GM23248 (cell line): ENCODE results near the gene DPYD. TPM values are rescaled to one million over a fixed set of nuclear protein-coding genes. Genes with fewer than 3 reads are reported as not detected.
A peak's percentile ranks its signal among the peaks of the same experiment; 100 is the strongest.

Experiments used
- DNase-seq: peaks from one replicate; pipeline ENCODE4 v3.0.0-alpha.2; 2015
- H2AFZ ChIP-seq: fragments of 200-600 bp; sonication (generic); 2 replicates; pipeline ENCODE4 v1.6.1; 2016; ENCODE audit warnings: antibody characterized with exemption
- H3F3A ChIP-seq: fragments of 200-600 bp; sonication (generic); 2 replicates; pipeline ENCODE4 v1.6.1; 2016; ENCODE audit warnings: mild to moderate bottlenecking, antibody characterized with exemption, mixed run types; ENCODE audit not compliant: insufficient read depth
- H3K27ac ChIP-seq: fragments of 200-600 bp; sonication (generic); 2 replicates; pipeline ENCODE4 v1.5.1; 2016; ENCODE audit warnings: mild to moderate bottlenecking
- H3K27me3 ChIP-seq: fragments of 200-600 bp; sonication (generic); replicated peaks from 2 replicates; pipeline ENCODE4 v1.6.1; 2016; ENCODE audit warnings: mild to moderate bottlenecking; ENCODE audit not compliant: insufficient read depth
- H3K36me3 ChIP-seq: fragments of 200-600 bp; sonication (generic); 2 replicates; pipeline ENCODE4 v1.6.1; 2016; ENCODE audit warnings: low read depth, mild to moderate bottlenecking
- H3K4me1 ChIP-seq: fragments of 200-600 bp; sonication (generic); 2 replicates; pipeline ENCODE4 v1.6.1; 2016; ENCODE audit warnings: mild to moderate bottlenecking; ENCODE audit not compliant: insufficient read depth
- H3K4me2 ChIP-seq: fragments of 200-600 bp; sonication (generic); one replicate; pipeline ENCODE4 v1.6.1; 2016; ENCODE audit warnings: mild to moderate bottlenecking; ENCODE audit not compliant: unreplicated experiment
- H3K4me3 ChIP-seq: fragments of 200-600 bp; sonication (generic); 2 replicates; pipeline ENCODE4 v1.5.1; 2016; ENCODE audit warnings: mild to moderate bottlenecking
- H3K79me2 ChIP-seq: fragments of 200-600 bp; sonication (generic); 2 replicates; pipeline ENCODE4 v1.6.1; 2016; ENCODE audit warnings: mild to moderate bottlenecking; ENCODE audit not compliant: insufficient read depth
- H3K9ac ChIP-seq: fragments of 200-600 bp; sonication (generic); 2 replicates; pipeline ENCODE4 v1.6.1; 2016; ENCODE audit warnings: mild to moderate bottlenecking
- H3K9me2 ChIP-seq: fragments of 200-600 bp; sonication (generic); 2 replicates; pipeline ENCODE4 v1.6.1; 2016; ENCODE audit warnings: mixed run types, mild to moderate bottlenecking, moderate library complexity; ENCODE audit not compliant: insufficient read depth
- H3K9me3 ChIP-seq: fragments of 200-600 bp; sonication (generic); one replicate; pipeline ENCODE4 v1.6.1; 2017; ENCODE audit warnings: low read depth
- H4K20me1 ChIP-seq: fragments of 200-600 bp; sonication (generic); 2 replicates; pipeline ENCODE4 v1.6.0; 2016; ENCODE audit not compliant: insufficient read depth
- EZH2 ChIP-seq: fragments of 200-600 bp; sonication (generic); IDR thresholded peaks from 2 replicates; pipeline ENCODE4 v1.6.1; 2018; ENCODE audit warnings: antibody characterized with exemption, mild to moderate bottlenecking; ENCODE audit not compliant: insufficient read depth, poor library complexity, severe bottlenecking
- EZH2phosphoT487 ChIP-seq: fragments of 200-600 bp; sonication (generic); IDR thresholded peaks from 2 replicates; pipeline ENCODE4 v1.6.1; 2018; ENCODE audit warnings: antibody characterized with exemption, moderate library complexity, mild to moderate bottlenecking, low read depth; ENCODE audit not compliant: insufficient read depth
- WGBS, 2 experiments: methylation state at CpG; one replicate each; pipeline ENCODE4 v1.1.6; 2015 to 2017; ENCODE audit warnings: low lambda C conversion rate in 2 of 2, low coverage in 1 of 2; ENCODE audit errors: missing lambda C conversion rate in 2 of 2; 5-methylcytosine and 5-hydroxymethylcytosine counted together
- in situ Hi-C: fragments of 300-500 bp; cut with MboI; formaldehyde crosslinking; loops from 2 replicates; pipeline ENCODE4 v1.15.0; 2020
- polyA plus RNA-seq: library from polyadenylated mRNA; unstranded; fragments of >200 nt; fragmentation: Nextera tagmentation; extraction: Ambion mirVana; gene quantifications from 2 replicates; pipeline ENCODE4 v1.2.1, GENCODE V29; 2016
- total RNA-seq: library from RNA; depleted of rRNA; stranded (reverse); fragments of >200 nt; shearing (Covaris generic); gene quantifications from 2 replicates; pipeline ENCODE4 v1.2.3, GENCODE V29; 2014

Gene DPYD
- total and polyA plus RNA-seq, 2 experiments from 2014 or later, result 38.4 to 70.7 TPM

GRCh38 chr1:97623220-97623619 lies 297.6 kb downstream of the DPYD start:
- peaks cover 14% of the 10 kb centered on the region for H3K4me1 ChIP-seq

DNA sequence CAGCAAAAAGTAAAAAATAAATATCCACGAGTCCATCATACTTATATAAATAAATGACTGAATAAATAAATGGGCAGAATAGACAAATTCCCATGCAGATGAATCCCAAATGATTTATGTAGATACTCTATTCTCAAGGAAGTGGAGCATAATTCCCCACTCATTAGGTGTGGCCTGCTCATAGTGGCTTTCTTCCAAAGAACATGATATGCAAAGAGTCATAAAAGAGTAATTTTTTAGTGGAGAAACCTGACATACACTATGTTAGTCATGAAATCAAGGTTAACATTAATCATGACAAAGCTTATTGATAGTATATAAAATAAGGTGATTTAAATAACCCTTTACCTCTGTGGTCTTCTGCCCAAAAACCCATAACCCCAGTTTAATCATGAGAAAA lies 298.9 kb downstream of the DPYD start:
- DNase-seq, result peak; percentile 53
- in situ Hi-C loops, result no loop called here
- Histone ChIP-seq H3K9me3 (no peaks in the 10 kb centered on the region), H3K79me2 (no peaks in the 10 kb centered on the region), H3K9ac (no peak overlapping the region), H3K4me1 (peaks cover 14% of the 10 kb centered on the region), H2AFZ (no peak overlapping the region), H3K27ac (no peak overlapping the region), H3K9me2 (no peaks in the 10 kb centered on the region), H3K4me2 (no peak overlapping the region), H3K36me3 (peaks cover 4% of the 10 kb centered on the region), H3K27me3 (no peaks in the 10 kb centered on the region), H3F3A (peaks cover 19% of the 10 kb centered on the region; the same call in 1 of the 2 replicates), H4K20me1 (no peaks in the 10 kb centered on the region), H3K4me3 (no peak overlapping the region)
- no peak for TF ChIP-seq EZH2
- WGBS, 2 experiments, result 91 to 100% methylated on average over 1 of the region's 1 CpG

More at GRCh38 chr1:97623220-97623619, 297.6 kb downstream of the DPYD start:
- no peak for DNase-seq
- Histone ChIP-seq H3K4me3 (no peak overlapping the region), H3F3A (peaks cover 19% of the 10 kb centered on the region; the same call in 1 of the 2 replicates), H3K9me3 (no peaks in the 10 kb centered on the region), H2AFZ (no peak overlapping the region), H3K27me3 (no peaks in the 10 kb centered on the region), H3K9me2 (no peaks in the 10 kb centered on the region), H4K20me1 (no peaks in the 10 kb centered on the region), H3K27ac (no peak overlapping the region), H3K4me2 (no peak overlapping the region), H3K79me2 (no peaks in the 10 kb centered on the region), H3K36me3 (peaks cover 4% of the 10 kb centered on the region), H3K9ac (no peak overlapping the region)
- no peak for TF ChIP-seq EZH2phosphoT487
- no peak for TF ChIP-seq EZH2
- in situ Hi-C loops, result no loop called here

GRCh38 chr1:97619706-97620105 lies 301.1 kb downstream of the DPYD start:
- Histone ChIP-seq H3K79me2 (no peaks in the 10 kb centered on the region), H2AFZ (no peak overlapping the region), H3K27me3 (no peaks in the 10 kb centered on the region), H3K4me2 (no peak overlapping the region), H3K36me3 (peaks cover 4% of the 10 kb centered on the region; the same call in 1 of the 2 replicates), H3F3A (peaks cover 19% of the 10 kb centered on the region; the same call in 1 of the 2 replicates), H3K4me1 (peaks cover 14% of the 10 kb centered on the region), H3K4me3 (no peak overlapping the region), H3K9me2 (no peaks in the 10 kb centered on the region), H3K27ac (no peak overlapping the region), H4K20me1 (no peaks in the 10 kb centered on the region), H3K9me3 (no peaks in the 10 kb centered on the region), H3K9ac (no peak overlapping the region)
- in situ Hi-C loops, result no loop called here
- DNase-seq, result no peak
- TF ChIP-seq EZH2, result no peak
- no peak for TF ChIP-seq EZH2phosphoT487
- WGBS, 2 experiments, result 95% methylated on average over 2 of the region's 2 CpGs

DNA sequence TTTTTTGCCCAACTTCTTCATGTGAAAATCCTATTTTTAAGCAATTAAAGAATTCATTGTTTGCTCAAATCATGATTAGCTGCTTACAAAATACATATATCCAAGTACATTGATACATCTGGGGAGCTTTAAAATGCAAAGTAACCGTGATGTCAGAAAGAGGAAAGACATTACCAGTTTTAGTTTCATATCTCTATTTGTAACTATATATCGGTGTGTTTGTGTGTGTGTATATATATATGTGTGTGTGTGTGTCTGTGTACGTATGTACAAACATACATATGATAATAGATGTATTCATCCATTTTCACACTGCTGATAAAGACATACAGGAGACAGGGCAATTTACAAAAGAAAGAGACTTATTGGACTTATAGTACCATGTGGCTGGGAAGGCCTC lies 310.1 kb downstream of the DPYD start:
- Histone ChIP-seq H3F3A (no peaks in the 10 kb centered on the region), H3K9me3 (no peaks in the 10 kb centered on the region), H3K4me1 (no peaks in the 10 kb centered on the region), H3K9ac (no peak overlapping the region), H3K27me3 (no peaks in the 10 kb centered on the region), H3K36me3 (no peaks in the 10 kb centered on the region), H3K27ac (no peak overlapping the region), H3K4me3 (no peak overlapping the region), H2AFZ (no peak overlapping the region), H4K20me1 (no peaks in the 10 kb centered on the region), H3K9me2 (no peaks in the 10 kb centered on the region), H3K79me2 (no peaks in the 10 kb centered on the region), H3K4me2 (no peak overlapping the region)
- 97 to 98% methylated on average over 3 of the region's 3 CpGs for WGBS, 2 experiments
- in situ Hi-C loops, result no loop called here
- TF ChIP-seq EZH2phosphoT487 (no peak), EZH2 (no peak)
- no peak for DNase-seq

- H3K79me2 ChIP-seq, result no peaks in the 10 kb centered on the region
- no peak overlapping the region for H3K4me2 ChIP-seq
- TF ChIP-seq EZH2phosphoT487 (no peak), EZH2 (no peak)
- no peak overlapping the region for H3K9ac ChIP-seq
- H3K4me3 ChIP-seq, result no peak overlapping the region
- no peaks in the 10 kb centered on the region for H3K27me3 ChIP-seq
- no peaks in the 10 kb centered on the region for H3K9me3 ChIP-seq
- no peaks in the 10 kb centered on the region for H3K4me1 ChIP-seq
- WGBS, 2 experiments, result 81 to 84% methylated on average over 3 of the region's 3 CpGs
- H3K36me3 ChIP-seq, result no peaks in the 10 kb centered on the region
- H4K20me1 ChIP-seq, result no peaks in the 10 kb centered on the region
- no peaks in the 10 kb centered on the region for H3K9me2 ChIP-seq
- H3K27ac ChIP-seq, result no peak overlapping the region
- DNase-seq, result no peak
- H3F3A ChIP-seq, result no peaks in the 10 kb centered on the region
- in situ Hi-C loops, result no loop called here
- H2AFZ ChIP-seq, result no peak overlapping the region
Measured at GRCh38 chr1:97610102-97610501, 310.7 kb downstream of the DPYD start.
